GM12878 (cell line): Measurements from ENCODE around the gene IFITM2. TPM values are rescaled to one million over a fixed set of nuclear protein-coding genes. Genes with fewer than 3 reads are reported as not detected.

ENCODE experiments used
- CBFB ChIP-seq: IDR thresholded peaks from 2 replicates; pipeline ENCODE4 v1.6.1; 2016; ENCODE audit warnings: antibody characterized with exemption, low read depth
- CHD1 ChIP-seq: IDR thresholded peaks from 2 replicates; pipeline ENCODE4 v1.6.1; 2012; ENCODE audit warnings: low read depth, low read length, improper control_type of control experiment
- CREB1 ChIP-seq: IDR thresholded peaks from 2 replicates; pipeline ENCODE4 v1.6.1; 2012; ENCODE audit warnings: low read depth, mild to moderate bottlenecking, inconsistent platforms
- ETV6 ChIP-seq, 2 experiments: fragments of 450-650 bp in 1 of 2; IDR thresholded peaks in 1 of 2; conservative IDR thresholded peaks in 1 of 2; 2 replicates each; pipeline ENCODE4 v1.6.1; 2014; ENCODE audit warnings: antibody characterized with exemption in 1 of 2, borderline replicate concordance in 1 of 2, low read depth in 1 of 2, mild to moderate bottlenecking in 1 of 2, moderate library complexity in 1 of 2
- HDAC2 ChIP-seq: fragments of 200-600 bp; sonication (generic); IDR thresholded peaks from 2 replicates; pipeline ENCODE4 v1.6.1; 2017
- HDGF ChIP-seq: fragments of 450-650 bp; IDR thresholded peaks from 2 replicates; pipeline ENCODE4 v1.6.1; 2016; ENCODE audit warnings: antibody characterized with exemption
- LARP7 ChIP-seq: fragments of 450-650 bp; IDR thresholded peaks from 2 replicates; pipeline ENCODE4 v1.6.1; 2017; ENCODE audit warnings: mild to moderate bottlenecking
- NR2C1 ChIP-seq: fragments of 450-650 bp; IDR thresholded peaks from 2 replicates; pipeline ENCODE4 v1.6.1; 2017; ENCODE audit warnings: antibody characterized with exemption, mild to moderate bottlenecking, moderate library complexity
- SMAD1 ChIP-seq: fragments of 450-650 bp; IDR thresholded peaks from 2 replicates; pipeline ENCODE4 v1.6.1; 2018; ENCODE audit warnings: mild to moderate bottlenecking, low read depth; ENCODE audit not compliant: partially characterized antibody
- SMAD5 ChIP-seq: IDR thresholded peaks from 2 replicates; pipeline ENCODE4 v1.6.1; 2016; ENCODE audit warnings: antibody characterized with exemption, low read depth
- SREBF2 ChIP-seq: IDR thresholded peaks from 2 replicates; pipeline ENCODE4 v1.6.1; 2012; ENCODE audit warnings: mild to moderate bottlenecking, low read length
- STAT1 ChIP-seq: fragments of 450-650 bp; conservative IDR thresholded peaks from 2 replicates; pipeline ENCODE4 v1.6.1; 2014; ENCODE audit warnings: antibody characterized with exemption, mild to moderate bottlenecking
- TCF7 ChIP-seq: IDR thresholded peaks from 2 replicates; pipeline ENCODE4 v1.6.1; 2014; ENCODE audit warnings: antibody characterized with exemption, borderline replicate concordance
- WRNIP1 ChIP-seq: IDR thresholded peaks from 2 replicates; pipeline ENCODE4 v1.6.1; 2011; ENCODE audit warnings: low read depth, low read length, improper control_type of control experiment, borderline replicate concordance
- polyA plus RNA-seq, 11 experiments: library from polyadenylated mRNA; depleted of rRNA in 4 of 11; unstranded in 6 of 11; stranded (reverse) in 5 of 11; fragments of >200 nt; fragmentation: Nextera tagmentation in 4 of 11; fragmentation: Illumina TruSeq in 1 of 11; extraction: Ambion mirVana in 4 of 11; extraction: Trizol in 1 of 11; gene quantifications; 1 replicate in 1 of 11; 2 replicates in 10 of 11; pipeline versions ENCODE4 v1.2.1 to v1.2.3, GENCODE V29; 2011 to 2016; ENCODE audit warnings: inconsistent platforms in 2 of 11, missing spikeins in 2 of 11, low read depth in 1 of 11
- total RNA-seq, 4 experiments: library from RNA; depleted of rRNA in 3 of 4; stranded (reverse); fragments of >200 nt in 3 of 4; fragmentation: Illumina TruSeq in 1 of 4; extraction: Trizol in 1 of 4; gene quantifications; 2 replicates each; pipeline versions ENCODE4 v1.2.1 to v1.2.3, GENCODE V29; 2013 to 2021
- TF ChIP-seq, protein P1 (sequence below): fragments of 450-650 bp; IDR thresholded peaks from 2 replicates; pipeline ENCODE4 v1.6.1; 2018; ENCODE audit warnings: mild to moderate bottlenecking, low read depth, moderate library complexity; ENCODE audit not compliant: partially characterized antibody
- TF ChIP-seq, protein P2 (sequence below): fragments of 450-650 bp; IDR thresholded peaks from 2 replicates; pipeline ENCODE4 v1.6.1; 2018; ENCODE audit warnings: borderline replicate concordance, mild to moderate bottlenecking; ENCODE audit not compliant: partially characterized antibody
- TF ChIP-seq, protein P3 (sequence below): IDR thresholded peaks from 2 replicates; pipeline ENCODE4 v1.6.1; 2012; ENCODE audit warnings: low read depth, low read length, improper control_type of control experiment
- TF ChIP-seq, protein P4 (sequence below): fragments of 450-650 bp; conservative IDR thresholded peaks from 2 replicates; pipeline ENCODE4 v1.6.1; 2017; ENCODE audit warnings: mild to moderate bottlenecking, moderate library complexity

Gene IFITM2
- total and polyA plus RNA-seq, 10 of the 15 experiments (the other 5 are each of a cell fraction or from before 2014, with no cell fraction given), result 116 to 3,672 (median 724) TPM

DNA sequence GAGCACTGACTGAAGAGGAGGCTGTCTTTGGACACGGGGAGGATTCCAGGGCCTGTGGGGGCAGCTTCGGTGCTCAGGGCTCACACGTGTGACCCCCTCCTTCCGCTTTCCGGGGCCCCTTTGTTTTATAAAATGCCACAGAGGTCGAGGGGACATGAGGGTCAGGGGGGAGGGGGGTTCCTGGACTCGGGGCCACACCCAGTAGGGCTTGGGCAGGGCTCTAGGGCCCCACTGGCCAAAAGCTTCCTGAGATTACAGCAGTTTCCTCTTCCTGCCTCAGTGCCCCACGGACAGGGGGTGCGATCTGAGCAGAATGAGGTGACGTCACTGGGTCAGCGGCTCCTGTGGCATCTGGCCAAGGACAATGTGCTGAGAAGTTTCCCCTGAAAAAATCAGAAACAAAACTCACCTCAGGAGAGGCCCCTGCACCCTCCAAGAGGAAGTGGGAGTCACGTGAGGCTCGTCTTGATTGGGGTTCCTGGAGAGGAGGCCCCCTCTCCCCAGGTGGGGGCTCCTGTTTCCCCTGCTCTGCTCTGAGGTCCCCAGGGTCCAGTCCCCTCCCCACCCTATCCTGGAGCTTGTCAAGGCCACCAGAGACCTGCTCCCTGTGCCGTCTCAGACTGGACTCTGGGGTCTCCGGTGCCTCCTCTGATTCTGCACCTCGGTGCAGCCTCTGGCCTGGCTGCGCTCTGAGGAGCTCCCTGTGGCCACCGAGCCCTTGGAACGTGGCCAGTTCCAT, 19.4 kb downstream of the IFITM2 start (continued):
- TF ChIP-seq, protein P1, sequence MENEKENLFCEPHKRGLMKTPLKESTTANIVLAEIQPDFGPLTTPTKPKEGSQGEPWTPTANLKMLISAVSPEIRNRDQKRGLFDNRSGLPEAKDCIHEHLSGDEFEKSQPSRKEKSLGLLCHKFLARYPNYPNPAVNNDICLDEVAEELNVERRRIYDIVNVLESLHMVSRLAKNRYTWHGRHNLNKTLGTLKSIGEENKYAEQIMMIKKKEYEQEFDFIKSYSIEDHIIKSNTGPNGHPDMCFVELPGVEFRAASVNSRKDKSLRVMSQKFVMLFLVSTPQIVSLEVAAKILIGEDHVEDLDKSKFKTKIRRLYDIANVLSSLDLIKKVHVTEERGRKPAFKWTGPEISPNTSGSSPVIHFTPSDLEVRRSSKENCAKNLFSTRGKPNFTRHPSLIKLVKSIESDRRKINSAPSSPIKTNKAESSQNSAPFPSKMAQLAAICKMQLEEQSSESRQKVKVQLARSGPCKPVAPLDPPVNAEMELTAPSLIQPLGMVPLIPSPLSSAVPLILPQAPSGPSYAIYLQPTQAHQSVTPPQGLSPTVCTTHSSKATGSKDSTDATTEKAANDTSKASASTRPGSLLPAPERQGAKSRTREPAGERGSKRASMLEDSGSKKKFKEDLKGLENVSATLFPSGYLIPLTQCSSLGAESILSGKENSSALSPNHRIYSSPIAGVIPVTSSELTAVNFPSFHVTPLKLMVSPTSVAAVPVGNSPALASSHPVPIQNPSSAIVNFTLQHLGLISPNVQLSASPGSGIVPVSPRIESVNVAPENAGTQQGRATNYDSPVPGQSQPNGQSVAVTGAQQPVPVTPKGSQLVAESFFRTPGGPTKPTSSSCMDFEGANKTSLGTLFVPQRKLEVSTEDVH, result no peak
- TF ChIP-seq CHD1, result no peak
- TF ChIP-seq, protein P2, sequence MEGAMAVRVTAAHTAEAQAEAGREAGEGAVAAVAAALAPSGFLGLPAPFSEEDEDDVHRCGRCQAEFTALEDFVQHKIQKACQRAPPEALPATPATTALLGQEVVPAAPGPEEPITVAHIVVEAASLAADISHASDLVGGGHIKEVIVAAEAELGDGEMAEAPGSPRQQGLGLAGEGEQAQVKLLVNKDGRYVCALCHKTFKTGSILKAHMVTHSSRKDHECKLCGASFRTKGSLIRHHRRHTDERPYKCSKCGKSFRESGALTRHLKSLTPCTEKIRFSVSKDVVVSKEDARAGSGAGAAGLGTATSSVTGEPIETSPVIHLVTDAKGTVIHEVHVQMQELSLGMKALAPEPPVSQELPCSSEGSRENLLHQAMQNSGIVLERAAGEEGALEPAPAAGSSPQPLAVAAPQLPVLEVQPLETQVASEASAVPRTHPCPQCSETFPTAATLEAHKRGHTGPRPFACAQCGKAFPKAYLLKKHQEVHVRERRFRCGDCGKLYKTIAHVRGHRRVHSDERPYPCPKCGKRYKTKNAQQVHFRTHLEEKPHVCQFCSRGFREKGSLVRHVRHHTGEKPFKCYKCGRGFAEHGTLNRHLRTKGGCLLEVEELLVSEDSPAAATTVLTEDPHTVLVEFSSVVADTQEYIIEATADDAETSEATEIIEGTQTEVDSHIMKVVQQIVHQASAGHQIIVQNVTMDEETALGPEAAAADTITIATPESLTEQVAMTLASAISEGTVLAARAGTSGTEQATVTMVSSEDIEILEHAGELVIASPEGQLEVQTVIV, result no peak
- TF ChIP-seq SMAD1, result peak; percentile 88
- no peak for TF ChIP-seq STAT1
- TF ChIP-seq, protein P3, sequence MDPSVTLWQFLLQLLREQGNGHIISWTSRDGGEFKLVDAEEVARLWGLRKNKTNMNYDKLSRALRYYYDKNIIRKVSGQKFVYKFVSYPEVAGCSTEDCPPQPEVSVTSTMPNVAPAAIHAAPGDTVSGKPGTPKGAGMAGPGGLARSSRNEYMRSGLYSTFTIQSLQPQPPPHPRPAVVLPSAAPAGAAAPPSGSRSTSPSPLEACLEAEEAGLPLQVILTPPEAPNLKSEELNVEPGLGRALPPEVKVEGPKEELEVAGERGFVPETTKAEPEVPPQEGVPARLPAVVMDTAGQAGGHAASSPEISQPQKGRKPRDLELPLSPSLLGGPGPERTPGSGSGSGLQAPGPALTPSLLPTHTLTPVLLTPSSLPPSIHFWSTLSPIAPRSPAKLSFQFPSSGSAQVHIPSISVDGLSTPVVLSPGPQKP, result 0 out of 2 replicates have a peak, but pooled peaks have one; percentile 51
- TF ChIP-seq LARP7, result peak; percentile 24; the same call in 1 of the 2 replicates
- TF ChIP-seq HDGF, result no peak
- TF ChIP-seq SREBF2, result no peak
- no peak for TF ChIP-seq WRNIP1
- TF ChIP-seq ETV6 (conservative IDR thresholded peaks at IDR 0.05 in 1 of 2, IDR thresholded peaks at IDR 0.05 in 1 of 2; ENCODE audit: borderline replicate concordance in 1 of 2, low read depth in 1 of 2), result peak in 1 of 2 experiments; percentile 94; a peak in 2 of 4 replicates
- 0 out of 2 replicates have a peak, but pooled peaks have one; percentile 32 for TF ChIP-seq CBFB
- no peak for TF ChIP-seq TCF7
- peak; percentile 30; the same call in 1 of the 2 replicates for TF ChIP-seq NR2C1
- peak; percentile 85 for TF ChIP-seq CREB1
- TF ChIP-seq, protein P4, sequence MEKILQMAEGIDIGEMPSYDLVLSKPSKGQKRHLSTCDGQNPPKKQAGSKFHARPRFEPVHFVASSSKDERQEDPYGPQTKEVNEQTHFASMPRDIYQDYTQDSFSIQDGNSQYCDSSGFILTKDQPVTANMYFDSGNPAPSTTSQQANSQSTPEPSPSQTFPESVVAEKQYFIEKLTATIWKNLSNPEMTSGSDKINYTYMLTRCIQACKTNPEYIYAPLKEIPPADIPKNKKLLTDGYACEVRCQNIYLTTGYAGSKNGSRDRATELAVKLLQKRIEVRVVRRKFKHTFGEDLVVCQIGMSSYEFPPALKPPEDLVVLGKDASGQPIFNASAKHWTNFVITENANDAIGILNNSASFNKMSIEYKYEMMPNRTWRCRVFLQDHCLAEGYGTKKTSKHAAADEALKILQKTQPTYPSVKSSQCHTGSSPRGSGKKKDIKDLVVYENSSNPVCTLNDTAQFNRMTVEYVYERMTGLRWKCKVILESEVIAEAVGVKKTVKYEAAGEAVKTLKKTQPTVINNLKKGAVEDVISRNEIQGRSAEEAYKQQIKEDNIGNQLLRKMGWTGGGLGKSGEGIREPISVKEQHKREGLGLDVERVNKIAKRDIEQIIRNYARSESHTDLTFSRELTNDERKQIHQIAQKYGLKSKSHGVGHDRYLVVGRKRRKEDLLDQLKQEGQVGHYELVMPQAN, result no peak
- TF ChIP-seq HDAC2, result no peak
- TF ChIP-seq SMAD5, result 0 out of 2 replicates have a peak, but pooled peaks have one; percentile 41
